ENCODE data around the gene VILL.
"Not testable (repeated sequence)": the region's sequence is repeated elsewhere in the genome, so short reads cannot be mapped to it uniquely, and the experiment has no call there.

VILL gene

GRCh38 chr3:37964146-37964545 is 26.4 kb upstream of the VILL start:
- DNase-seq: no peak

- no peak for DNase-seq
Measured at GRCh38 chr3:37964716-37965115, 25.9 kb upstream of the VILL start.

- DNase-seq: peak; percentile 87
Measured at GRCh38 chr3:37967260-37967881, 23.2 kb upstream of the VILL start.

GRCh38 chr3:37968199-37968598 is 22.4 kb upstream of the VILL start:
- DNase-seq: no peak

GRCh38 chr3:37968813-37969595 is 21.6 kb upstream of the VILL start:
- no peak for DNase-seq

GRCh38 chr3:37969596-37970100 is 20.9 kb upstream of the VILL start:
- DNase-seq: peak; percentile 66

- no peak for DNase-seq
Measured at GRCh38 chr3:37970802-37971201, 19.8 kb upstream of the VILL start.

GRCh38 chr3:37971467-37971866 is 19.1 kb upstream of the VILL start:
- DNase-seq: no peak

- not testable (repeated sequence) for DNase-seq
Measured at GRCh38 chr3:37972056-37972455, 18.5 kb upstream of the VILL start.

GRCh38 chr3:37973246-37974054 is 17.1 kb upstream of the VILL start:
- no peak for DNase-seq

- DNase-seq: peak; percentile 88
Measured at GRCh38 chr3:37974121-37975083, 16.2 kb upstream of the VILL start.

GRCh38 chr3:37979541-37980461 is 10.8 kb upstream of the VILL start:
- DNase-seq: peak; percentile 53

GRCh38 chr3:37980462-37981347 is 9.9 kb upstream of the VILL start:
- no peak for DNase-seq

- no peak for DNase-seq
Measured at GRCh38 chr3:37981348-37981664, 9.3 kb upstream of the VILL start.

- no peak for DNase-seq
Measured at GRCh38 chr3:37982331-37982730, 8.3 kb upstream of the VILL start.

GRCh38 chr3:37984051-37984450 is 6.5 kb upstream of the VILL start:
- no peak for DNase-seq

GRCh38 chr3:37984596-37984995 is 6.0 kb upstream of the VILL start:
- DNase-seq: no peak

GRCh38 chr3:37985637-37986320 is 4.8 kb upstream of the VILL start:
- no peak for DNase-seq

GRCh38 chr3:37986479-37987314 is 3.9 kb upstream of the VILL start:
- DNase-seq: peak; percentile 62

All from hematopoietic multipotent progenitor cell treated with erythropoietin and hydrocortisone succinate and interleukin-3 and kit ligand, for 4 days (in vitro differentiated cells).